ENCODE data around the gene PCNX4.

DNA sequence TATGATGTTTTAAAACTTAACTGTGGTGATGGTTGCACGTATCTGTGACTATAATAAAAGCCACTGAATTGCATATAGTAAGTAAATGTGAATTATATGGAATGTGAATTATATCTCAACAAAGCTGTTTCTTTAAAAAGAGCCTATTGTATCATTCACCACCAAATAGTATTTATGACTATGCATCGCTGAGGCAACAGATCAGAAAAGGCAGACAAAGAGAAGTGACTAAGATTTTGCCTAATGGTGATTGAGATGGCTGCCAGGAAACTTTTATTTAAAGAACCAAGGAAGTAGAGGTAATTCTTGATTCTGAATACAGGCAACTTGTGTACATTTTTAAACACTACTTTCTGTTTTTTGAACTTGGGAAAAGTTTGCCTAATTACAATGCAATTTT lies 41.8 kb downstream of the PCNX4 start:
- TF ChIP-seq, protein P1, sequence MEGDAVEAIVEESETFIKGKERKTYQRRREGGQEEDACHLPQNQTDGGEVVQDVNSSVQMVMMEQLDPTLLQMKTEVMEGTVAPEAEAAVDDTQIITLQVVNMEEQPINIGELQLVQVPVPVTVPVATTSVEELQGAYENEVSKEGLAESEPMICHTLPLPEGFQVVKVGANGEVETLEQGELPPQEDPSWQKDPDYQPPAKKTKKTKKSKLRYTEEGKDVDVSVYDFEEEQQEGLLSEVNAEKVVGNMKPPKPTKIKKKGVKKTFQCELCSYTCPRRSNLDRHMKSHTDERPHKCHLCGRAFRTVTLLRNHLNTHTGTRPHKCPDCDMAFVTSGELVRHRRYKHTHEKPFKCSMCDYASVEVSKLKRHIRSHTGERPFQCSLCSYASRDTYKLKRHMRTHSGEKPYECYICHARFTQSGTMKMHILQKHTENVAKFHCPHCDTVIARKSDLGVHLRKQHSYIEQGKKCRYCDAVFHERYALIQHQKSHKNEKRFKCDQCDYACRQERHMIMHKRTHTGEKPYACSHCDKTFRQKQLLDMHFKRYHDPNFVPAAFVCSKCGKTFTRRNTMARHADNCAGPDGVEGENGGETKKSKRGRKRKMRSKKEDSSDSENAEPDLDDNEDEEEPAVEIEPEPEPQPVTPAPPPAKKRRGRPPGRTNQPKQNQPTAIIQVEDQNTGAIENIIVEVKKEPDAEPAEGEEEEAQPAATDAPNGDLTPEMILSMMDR (conservative IDR thresholded peaks at IDR 0.05; ENCODE audit: low read depth, low read length): no peak
- no peak for TF ChIP-seq EZH2 (IDR thresholded peaks at IDR 0.05; ENCODE audit: borderline replicate concordance, low read depth, low read length, poor library complexity, severe bottlenecking)

All from A673 (cell line).